Neural progenitor cell (in vitro differentiated cells): Measurements from ENCODE around the gene NTM. TPM values are rescaled to one million over a fixed set of nuclear protein-coding genes. Genes with fewer than 3 reads are reported as not detected.
A peak's percentile ranks its signal among the peaks of the same experiment; 100 is the strongest.

Experiments used
- DNase-seq: peaks from one replicate; pipeline ENCODE4 v3.0.0-alpha.2; 2016; ENCODE audit warnings: low spot score
- H2AFZ ChIP-seq: fragments of 200-600 bp; sonication (generic); replicated peaks from 2 replicates; pipeline ENCODE4 v1.6.1; 2016; ENCODE audit warnings: antibody characterized with exemption
- H3F3A ChIP-seq: fragments of 200-600 bp; sonication (generic); 2 replicates; pipeline ENCODE4 v1.6.1; 2016; ENCODE audit warnings: antibody characterized with exemption, low read depth
- H3K27ac ChIP-seq: fragments of 200-600 bp; sonication (generic); 2 replicates; pipeline ENCODE4 v1.5.1; 2016; ENCODE audit warnings: mild to moderate bottlenecking
- H3K27me3 ChIP-seq: fragments of 200-600 bp; sonication (generic); 2 replicates; pipeline ENCODE4 v1.6.1; 2016; ENCODE audit warnings: mild to moderate bottlenecking, moderate library complexity
- H3K36me3 ChIP-seq: fragments of 200-600 bp; sonication (generic); 2 replicates; pipeline ENCODE4 v1.5.1; 2016
- H3K4me1 ChIP-seq: fragments of 200-600 bp; sonication (generic); 2 replicates; pipeline ENCODE4 v1.6.1; 2016; ENCODE audit warnings: mixed run types
- H3K4me2 ChIP-seq: fragments of 200-600 bp; sonication (generic); 2 replicates; pipeline ENCODE4 v1.6.1; 2016
- H3K4me3 ChIP-seq: fragments of 200-600 bp; sonication (generic); 2 replicates; pipeline ENCODE4 v1.5.1; 2016
- H3K79me2 ChIP-seq: fragments of 200-600 bp; sonication (generic); 2 replicates; pipeline ENCODE4 v1.6.1; 2016; ENCODE audit warnings: low read depth
- H3K9ac ChIP-seq: fragments of 200-600 bp; sonication (generic); 2 replicates; pipeline ENCODE4 v1.6.1; 2016
- H3K9me3 ChIP-seq: fragments of 200-600 bp; sonication (generic); 2 replicates; pipeline ENCODE4 v1.5.1; 2016; ENCODE audit warnings: low read depth
- H4K20me1 ChIP-seq: fragments of 200-600 bp; sonication (generic); 2 replicates; pipeline ENCODE4 v1.6.1; 2016; ENCODE audit warnings: low read depth
- H3K27ac Mint-ChIP-seq: 3 replicates; pipeline ENCODE4 v1.8.0; 2021; ENCODE audit warnings: mixed read lengths
- H3K27me3 Mint-ChIP-seq: 2 replicates; pipeline ENCODE4 v1.8.0; 2022; ENCODE audit warnings: low read depth, mild to moderate bottlenecking, inconsistent platforms, moderate library complexity, mixed read lengths; ENCODE audit not compliant: insufficient read depth
- H3K36me3 Mint-ChIP-seq: 3 replicates; pipeline ENCODE4 v1.8.0; 2021; ENCODE audit warnings: mixed read lengths
- H3K4me1 Mint-ChIP-seq: 3 replicates; pipeline ENCODE4 v1.8.0; 2021; ENCODE audit warnings: mixed read lengths
- H3K4me3 Mint-ChIP-seq: 3 replicates; pipeline ENCODE4 v1.8.0; 2021; ENCODE audit warnings: mild to moderate bottlenecking, moderate library complexity, mixed read lengths
- H3K9me3 Mint-ChIP-seq: 3 replicates; pipeline ENCODE4 v1.8.0; 2020; ENCODE audit warnings: mixed read lengths
- EZH2 ChIP-seq: fragments of 200-600 bp; sonication (generic); IDR thresholded peaks from 2 replicates; pipeline ENCODE4 v1.6.1; 2017; ENCODE audit warnings: antibody characterized with exemption, mild to moderate bottlenecking, moderate library complexity
- EZH2phosphoT487 ChIP-seq: fragments of 200-600 bp; sonication (generic); IDR thresholded peaks from 2 replicates; pipeline ENCODE4 v1.6.1; 2017; ENCODE audit warnings: antibody characterized with exemption
- total RNA-seq: library from RNA; depleted of rRNA; stranded (reverse); fragments of >200 nt; gene quantifications from 2 replicates; pipeline ENCODE4 v1.2.3, GENCODE V29; 2015; ENCODE audit warnings: low replicate concordance
- TF ChIP-seq, protein P1 (sequence below): fragments of 200-600 bp; sonication (generic); IDR thresholded peaks from 2 replicates; pipeline ENCODE4 v1.5.1; 2017; ENCODE audit warnings: antibody characterized with exemption, mild to moderate bottlenecking

Gene NTM
- total RNA-seq, 1 donor from 2014 or later: 4.3 TPM

DNA sequence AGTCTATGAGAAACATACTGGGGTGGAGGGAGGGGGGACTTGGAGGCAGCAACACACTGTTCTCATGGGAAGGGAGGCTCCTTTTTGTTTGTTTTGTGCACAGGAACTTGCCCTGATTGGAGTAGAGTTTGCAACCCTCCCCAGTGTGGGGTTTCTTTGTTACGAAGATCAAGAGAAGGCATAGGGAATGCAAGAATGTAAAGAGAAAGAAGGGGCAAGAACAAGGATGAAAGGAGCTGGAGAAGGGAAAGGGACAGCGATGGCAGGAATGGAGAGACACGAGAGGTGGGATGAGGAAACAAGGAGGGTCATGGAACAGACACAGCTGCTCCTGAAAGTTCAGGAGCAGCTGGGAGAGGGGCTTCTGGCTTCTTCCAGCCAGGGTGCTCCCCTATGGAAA lies 611.7 kb downstream of the NTM start:
- Histone ChIP-seq H3K4me2 (peak overlapping the region; percentile 76), H3K4me1 (peaks cover 52% of the 10 kb centered on the region), H3F3A (peaks cover 36% of the 10 kb centered on the region), H3K9ac (no peak overlapping the region), H3K36me3 (no peaks in the 10 kb centered on the region), H3K27ac (peak overlapping the region; percentile 82), H3K9me3 (no peaks in the 10 kb centered on the region), H4K20me1 (no peaks in the 10 kb centered on the region), H2AFZ (peak overlapping the region; percentile 89), H3K79me2 (no peaks in the 10 kb centered on the region), H3K4me3 (peak overlapping the region; percentile 27), H3K27me3 (no peaks in the 10 kb centered on the region)
- DNase-seq: peak; percentile 70
- H3K4me1 Mint-ChIP-seq: peaks cover 34% of the 10 kb centered on the region
- H3K9me3 Mint-ChIP-seq: no peaks in the 10 kb centered on the region
- peak overlapping the region; percentile 31 for H3K4me3 Mint-ChIP-seq
- peak overlapping the region; percentile 8 for H3K27ac Mint-ChIP-seq
- peaks cover 3% of the 10 kb centered on the region for H3K27me3 Mint-ChIP-seq
- TF ChIP-seq EZH2phosphoT487: no peak
- TF ChIP-seq EZH2: no peak
- TF ChIP-seq, protein P1, sequence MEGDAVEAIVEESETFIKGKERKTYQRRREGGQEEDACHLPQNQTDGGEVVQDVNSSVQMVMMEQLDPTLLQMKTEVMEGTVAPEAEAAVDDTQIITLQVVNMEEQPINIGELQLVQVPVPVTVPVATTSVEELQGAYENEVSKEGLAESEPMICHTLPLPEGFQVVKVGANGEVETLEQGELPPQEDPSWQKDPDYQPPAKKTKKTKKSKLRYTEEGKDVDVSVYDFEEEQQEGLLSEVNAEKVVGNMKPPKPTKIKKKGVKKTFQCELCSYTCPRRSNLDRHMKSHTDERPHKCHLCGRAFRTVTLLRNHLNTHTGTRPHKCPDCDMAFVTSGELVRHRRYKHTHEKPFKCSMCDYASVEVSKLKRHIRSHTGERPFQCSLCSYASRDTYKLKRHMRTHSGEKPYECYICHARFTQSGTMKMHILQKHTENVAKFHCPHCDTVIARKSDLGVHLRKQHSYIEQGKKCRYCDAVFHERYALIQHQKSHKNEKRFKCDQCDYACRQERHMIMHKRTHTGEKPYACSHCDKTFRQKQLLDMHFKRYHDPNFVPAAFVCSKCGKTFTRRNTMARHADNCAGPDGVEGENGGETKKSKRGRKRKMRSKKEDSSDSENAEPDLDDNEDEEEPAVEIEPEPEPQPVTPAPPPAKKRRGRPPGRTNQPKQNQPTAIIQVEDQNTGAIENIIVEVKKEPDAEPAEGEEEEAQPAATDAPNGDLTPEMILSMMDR: no peak
- H3K36me3 Mint-ChIP-seq: peaks cover 2% of the 10 kb centered on the region

DNA sequence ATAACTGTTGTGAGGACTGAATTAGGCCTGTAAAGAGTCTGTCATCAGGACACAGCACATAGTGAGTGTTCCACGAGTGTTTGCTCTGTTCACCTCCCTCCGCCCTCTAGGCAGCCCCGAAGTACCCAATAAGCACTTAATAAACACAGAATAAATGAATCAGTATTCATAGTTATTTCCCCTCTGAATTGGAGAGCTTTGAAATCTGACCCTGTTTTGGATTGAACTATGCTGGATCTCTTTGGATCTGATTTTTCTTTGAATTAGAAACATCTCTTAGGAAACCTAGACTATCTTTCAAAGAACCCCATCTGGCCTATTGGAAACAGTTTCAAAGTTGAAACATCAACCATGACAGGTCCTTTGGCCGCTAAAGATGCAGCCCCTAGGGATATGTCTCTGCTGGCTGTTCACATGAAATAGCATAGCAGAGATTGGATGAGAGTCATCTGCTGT lies 615.5 kb downstream of the NTM start:
- H3K79me2 ChIP-seq: no peaks in the 10 kb centered on the region
- H3K9ac ChIP-seq: no peak overlapping the region
- H3K36me3 ChIP-seq: no peaks in the 10 kb centered on the region
- peaks cover 18% of the 10 kb centered on the region for H3F3A ChIP-seq
- H3K4me3 Mint-ChIP-seq: no peak overlapping the region
- no peak overlapping the region for H3K4me2 ChIP-seq
- no peaks in the 10 kb centered on the region for H3K9me3 Mint-ChIP-seq
- H2AFZ ChIP-seq: no peak overlapping the region
- peaks cover 22% of the 10 kb centered on the region for H3K4me1 ChIP-seq
- H3K36me3 Mint-ChIP-seq: peaks cover 2% of the 10 kb centered on the region
- no peak overlapping the region for H3K4me3 ChIP-seq
- peaks cover 3% of the 10 kb centered on the region for H3K27me3 Mint-ChIP-seq
- no peak for DNase-seq
- peaks cover 23% of the 10 kb centered on the region for H3K4me1 Mint-ChIP-seq
- H3K27me3 ChIP-seq: no peaks in the 10 kb centered on the region
- TF ChIP-seq EZH2phosphoT487 (no peak), EZH2 (no peak)
- TF ChIP-seq, protein P1: no peak
- H3K27ac Mint-ChIP-seq: no peak overlapping the region
- H3K27ac ChIP-seq: no peak overlapping the region
- no peaks in the 10 kb centered on the region for H4K20me1 ChIP-seq
- H3K9me3 ChIP-seq: no peaks in the 10 kb centered on the region

DNA sequence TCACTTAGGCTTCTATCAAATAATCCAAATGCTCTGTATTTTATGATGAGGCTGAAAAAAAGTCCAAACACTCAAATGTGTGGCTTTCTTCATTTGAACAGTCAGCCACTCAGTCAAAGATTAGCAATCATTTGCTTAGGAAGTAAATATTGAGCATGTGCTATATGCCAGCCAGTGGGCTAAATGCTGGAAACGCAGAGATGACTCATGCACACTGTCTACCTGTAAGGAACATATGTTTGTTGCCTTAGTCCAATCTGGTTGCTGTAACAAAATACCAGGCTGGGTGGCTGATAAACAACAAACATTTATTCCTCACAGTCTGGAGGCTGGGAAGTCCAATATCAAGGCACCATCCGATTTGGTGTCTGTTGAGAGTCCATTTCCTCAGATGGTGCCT lies 617.3 kb downstream of the NTM start:
- H3K9me3 ChIP-seq: no peaks in the 10 kb centered on the region
- H3K27ac ChIP-seq: no peak overlapping the region
- no peaks in the 10 kb centered on the region for H3F3A ChIP-seq
- H3K9ac ChIP-seq: no peak overlapping the region
- no peak for TF ChIP-seq EZH2
- H3K4me2 ChIP-seq: no peak overlapping the region
- H3K27me3 ChIP-seq: no peaks in the 10 kb centered on the region
- no peaks in the 10 kb centered on the region for H3K79me2 ChIP-seq
- Mint-ChIP-seq H3K9me3 (no peaks in the 10 kb centered on the region), H3K4me3 (no peak overlapping the region), H3K36me3 (peaks cover 2% of the 10 kb centered on the region), H3K27me3 (peaks cover 3% of the 10 kb centered on the region), H3K27ac (no peak overlapping the region), H3K4me1 (peaks cover 7% of the 10 kb centered on the region)
- H4K20me1 ChIP-seq: no peaks in the 10 kb centered on the region
- H3K4me1 ChIP-seq: peaks cover 3% of the 10 kb centered on the region
- H3K36me3 ChIP-seq: no peaks in the 10 kb centered on the region
- no peak overlapping the region for H2AFZ ChIP-seq
- DNase-seq: no peak
- H3K4me3 ChIP-seq: no peak overlapping the region

DNA sequence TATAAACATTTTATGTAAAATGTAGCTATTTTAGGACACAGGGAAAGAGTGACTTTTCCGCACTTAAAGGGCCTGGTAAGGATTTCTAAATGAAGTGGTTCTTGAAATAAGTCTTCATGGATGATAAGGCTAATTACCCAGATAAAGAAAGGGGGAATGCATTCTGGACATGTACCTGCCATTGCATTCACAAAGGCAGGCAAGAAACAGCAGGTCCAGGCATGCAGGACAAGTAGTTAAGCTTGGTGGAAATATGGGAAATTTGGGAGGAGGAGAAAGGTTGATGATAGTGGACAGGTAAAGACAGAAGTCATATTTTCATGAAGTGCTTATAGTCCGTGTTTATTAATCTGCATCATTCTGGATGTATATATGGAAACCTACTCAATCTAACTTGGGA lies 621.2 kb downstream of the NTM start:
- Histone ChIP-seq H2AFZ (no peak overlapping the region), H4K20me1 (no peaks in the 10 kb centered on the region), H3K9ac (no peak overlapping the region), H3K36me3 (no peaks in the 10 kb centered on the region), H3F3A (no peaks in the 10 kb centered on the region), H3K27ac (no peak overlapping the region), H3K4me3 (no peak overlapping the region), H3K27me3 (no peaks in the 10 kb centered on the region), H3K4me2 (no peak overlapping the region), H3K79me2 (no peaks in the 10 kb centered on the region), H3K9me3 (no peaks in the 10 kb centered on the region), H3K4me1 (no peaks in the 10 kb centered on the region)
- H3K4me1 Mint-ChIP-seq: no peaks in the 10 kb centered on the region
- TF ChIP-seq EZH2: no peak
- no peak for TF ChIP-seq EZH2phosphoT487
- TF ChIP-seq, protein P1: no peak
- no peak overlapping the region for H3K4me3 Mint-ChIP-seq
- H3K27ac Mint-ChIP-seq: no peak overlapping the region
- peaks cover 4% of the 10 kb centered on the region for H3K9me3 Mint-ChIP-seq
- H3K27me3 Mint-ChIP-seq: no peaks in the 10 kb centered on the region
- peaks cover 2% of the 10 kb centered on the region for H3K36me3 Mint-ChIP-seq
- DNase-seq: no peak
